BLaER1 treated with 17β-estradiol and CSF1 and Interleukin-3, amounts not matched to agents 10 nM and 100 nM (cell line): ENCODE measurements around the gene TMEM109.

Experiments
- H3K27ac ChIP-seq, 11 experiments: shearing (Covaris generic); formaldehyde crosslinking; 2 replicates each; pipeline ENCODE4 v1.8.1; 2022
- H3K27me3 ChIP-seq, 11 experiments: shearing (Covaris generic); formaldehyde crosslinking; 2 replicates each; pipeline ENCODE4 v1.8.1; 2022
- H3K36me3 ChIP-seq, 11 experiments: shearing (Covaris generic); formaldehyde crosslinking; 2 replicates each; pipeline ENCODE4 v1.8.1; 2022
- H3K4me1 ChIP-seq, 10 experiments: shearing (Covaris generic); formaldehyde crosslinking; 2 replicates each; pipeline ENCODE4 v1.8.1; 2022
- H3K4me2 ChIP-seq, 11 experiments: shearing (Covaris generic); formaldehyde crosslinking; 2 replicates each; pipeline ENCODE4 v1.8.1; 2022
- H3K4me3 ChIP-seq, 10 experiments: shearing (Covaris generic); formaldehyde crosslinking; 2 replicates each; pipeline ENCODE4 v1.8.1; 2022
- H3K9ac ChIP-seq, 11 experiments: shearing (Covaris generic); formaldehyde crosslinking; 2 replicates each; pipeline ENCODE4 v1.8.1; 2022
- H3K9me3 ChIP-seq, 11 experiments: shearing (Covaris generic); formaldehyde crosslinking; replicated peaks in 1 of 11; 2 replicates each; pipeline ENCODE4 v1.8.1; 2022
- H4K20me1 ChIP-seq, 11 experiments: shearing (Covaris generic); formaldehyde crosslinking; 2 replicates each; pipeline ENCODE4 v1.8.1; 2022
- Cebpa-rat ChIP-seq, 11 experiments: shearing (Covaris generic); IDR thresholded peaks; 2 replicates each; pipeline ENCODE4 v1.8.1; 2022

The TMEM109 gene

GRCh38 chr11:60924110-60924905 is 10.3 kb downstream of the TMEM109 start, which contains the start of gene TMEM132A:
TMEM132A (plus strand) TSS chr11:60924460; CDS start chr11:60924634, 174 bp downstream.
- no peak for TF ChIP-seq Cebpa-rat (IDR thresholded peaks at IDR 0.05)
- peaks cover 12 to 86% (median 68%) of the 10 kb centered on the region in 11 experiments; a peak in 20 of 22 replicates for H4K20me1 ChIP-seq
- peak within 1 kb of the TSS in 8 of 11 experiments; percentile 22 to 58 (median 48); a peak in 12 of 22 replicates for H3K27ac ChIP-seq
- peaks cover 38 to 46% (median 43%) of the 10 kb centered on the region in 11 experiments for H3K36me3 ChIP-seq
- H3K9me3 ChIP-seq: no peaks in the 10 kb centered on the region
- peak within 1 kb of the TSS; percentile 60 to 75 (median 70) for H3K4me3 ChIP-seq
- peaks cover 40 to 67% (median 59%) of the 10 kb centered on the region in 10 experiments for H3K4me1 ChIP-seq
- peaks cover 36 to 62% (median 49%) of the 10 kb centered on the region in 11 experiments for H3K27me3 ChIP-seq
- peak within 1 kb of the TSS; percentile 77 to 99 (median 95) for H3K4me2 ChIP-seq
- peak within 1 kb of the TSS; percentile 63 to 79 (median 72) for H3K9ac ChIP-seq

- Histone ChIP-seq H3K36me3 (peaks cover 31 to 37% (median 35%) of the 10 kb centered on the region in 11 experiments), H3K4me2 (peak overlapping the region; percentile 77 to 99 (median 95)), H3K9ac (peak overlapping the region; percentile 63 to 79 (median 72)), H3K27me3 (peaks cover 36 to 62% (median 49%) of the 10 kb centered on the region in 11 experiments), H3K9me3 (no peaks in the 10 kb centered on the region), H4K20me1 (peaks cover 8 to 77% (median 60%) of the 10 kb centered on the region in 11 experiments; a peak in 20 of 22 replicates), H3K27ac (peak overlapping the region in 6 of 11 experiments; percentile 31 to 58 (median 50); a peak in 8 of 22 replicates), H3K4me1 (peaks cover 31 to 65% (median 52%) of the 10 kb centered on the region in 10 experiments), H3K4me3 (peak overlapping the region; percentile 60 to 75 (median 70))
- TF ChIP-seq Cebpa-rat (IDR thresholded peaks at IDR 0.05): no peak
Measured at GRCh38 chr11:60924906-60925853, 11.2 kb downstream of the TMEM109 start.

- no peaks in the 10 kb centered on the region for H3K9me3 ChIP-seq
- H3K4me3 ChIP-seq: peak overlapping the region in 3 of 10 experiments; percentile 74 to 75 (median 74); a peak in 3 of 20 replicates
- peak overlapping the region; percentile 77 to 99 (median 95) for H3K4me2 ChIP-seq
- peaks cover 8 to 71% (median 53%) of the 10 kb centered on the region in 11 experiments; a peak in 20 of 22 replicates for H4K20me1 ChIP-seq
- H3K4me1 ChIP-seq: peaks cover 26 to 65% (median 52%) of the 10 kb centered on the region in 10 experiments; a peak in 19 of 20 replicates
- no peak for TF ChIP-seq Cebpa-rat (IDR thresholded peaks at IDR 0.05)
- no peak overlapping the region for H3K27ac ChIP-seq
- H3K27me3 ChIP-seq: peaks cover 36 to 62% (median 49%) of the 10 kb centered on the region in 11 experiments
- peaks cover 24 to 30% (median 29%) of the 10 kb centered on the region in 11 experiments for H3K36me3 ChIP-seq
- peak overlapping the region in 2 of 11 experiments; percentile 74 to 76; a peak in 1 of 22 replicates for H3K9ac ChIP-seq
Measured at GRCh38 chr11:60925868-60926267, 11.9 kb downstream of the TMEM109 start.

- no peak overlapping the region for H3K27ac ChIP-seq
- no peak overlapping the region for H3K9ac ChIP-seq
- peaks cover 8 to 65% (median 46%) of the 10 kb centered on the region in 11 experiments; a peak in 20 of 22 replicates for H4K20me1 ChIP-seq
- no peak for TF ChIP-seq Cebpa-rat (IDR thresholded peaks at IDR 0.05)
- peaks cover 36 to 59% (median 49%) of the 10 kb centered on the region in 11 experiments for H3K27me3 ChIP-seq
- no peak overlapping the region for H3K4me2 ChIP-seq
- H3K4me3 ChIP-seq: no peak overlapping the region
- peaks cover 18 to 30% (median 23%) of the 10 kb centered on the region in 11 experiments for H3K36me3 ChIP-seq
- H3K4me1 ChIP-seq: peaks cover 27 to 68% (median 53%) of the 10 kb centered on the region in 10 experiments
- H3K9me3 ChIP-seq: no peaks in the 10 kb centered on the region
Measured at GRCh38 chr11:60926500-60926899, 12.5 kb downstream of the TMEM109 start.

GRCh38 chr11:60927061-60927592 is 13.2 kb downstream of the TMEM109 start:
- peak overlapping the region in 7 of 11 experiments; percentile 0 to 59 (median 49); a peak in 13 of 22 replicates for H3K4me2 ChIP-seq
- peaks cover 8 to 58% (median 40%) of the 10 kb centered on the region in 11 experiments; a peak in 20 of 22 replicates for H4K20me1 ChIP-seq
- H3K27ac ChIP-seq: no peak overlapping the region
- H3K9ac ChIP-seq: no peak overlapping the region
- no peaks in the 10 kb centered on the region for H3K9me3 ChIP-seq
- H3K4me3 ChIP-seq: no peak overlapping the region
- H3K27me3 ChIP-seq: peaks cover 36 to 54% (median 47%) of the 10 kb centered on the region in 11 experiments
- no peak for TF ChIP-seq Cebpa-rat (IDR thresholded peaks at IDR 0.05)
- peaks cover 31 to 68% (median 56%) of the 10 kb centered on the region in 10 experiments for H3K4me1 ChIP-seq
- H3K36me3 ChIP-seq: peaks cover 12 to 30% (median 17%) of the 10 kb centered on the region in 11 experiments

- no peak for TF ChIP-seq Cebpa-rat (IDR thresholded peaks at IDR 0.05)
- no peak overlapping the region for H3K27ac ChIP-seq
- H3K36me3 ChIP-seq: peaks cover 7 to 26% (median 12%) of the 10 kb centered on the region in 11 experiments; a peak in 20 of 22 replicates
- peaks cover 36 to 68% (median 56%) of the 10 kb centered on the region in 10 experiments for H3K4me1 ChIP-seq
- H3K27me3 ChIP-seq: peaks cover 35 to 52% (median 43%) of the 10 kb centered on the region in 11 experiments
- no peak overlapping the region; a peak in 1 of 22 replicates for H3K9ac ChIP-seq
- H3K4me3 ChIP-seq: no peak overlapping the region
- H3K9me3 ChIP-seq: no peaks in the 10 kb centered on the region
- H4K20me1 ChIP-seq: peaks cover 8 to 54% (median 35%) of the 10 kb centered on the region in 11 experiments; a peak in 20 of 22 replicates
- H3K4me2 ChIP-seq: peak overlapping the region in 7 of 11 experiments; percentile 0 to 59 (median 49); a peak in 12 of 22 replicates
Measured at GRCh38 chr11:60927600-60927999, 13.6 kb downstream of the TMEM109 start.

- no peak for TF ChIP-seq Cebpa-rat (IDR thresholded peaks at IDR 0.05)
- no peak overlapping the region for H3K4me3 ChIP-seq
- H3K4me2 ChIP-seq: 0 out of 22 replicates have a peak overlapping the region, but pooled peaks of 1 of the 11 experiments have one; percentile 56
- no peak overlapping the region for H3K27ac ChIP-seq
- peaks cover 0 to 16% (median 2%) of the 10 kb centered on the region in 11 experiments; a peak in 13 of 22 replicates for H3K36me3 ChIP-seq
- 0 out of 22 replicates have a peak overlapping the region, but pooled peaks of 1 of the 11 experiments have one; percentile 18 for H3K9ac ChIP-seq
- peaks cover 0 to 45% (median 26%) of the 10 kb centered on the region in 11 experiments; a peak in 19 of 22 replicates for H4K20me1 ChIP-seq
- H3K27me3 ChIP-seq: peaks cover 26 to 43% (median 33%) of the 10 kb centered on the region in 11 experiments
- no peaks in the 10 kb centered on the region for H3K9me3 ChIP-seq
- peaks cover 39 to 61% (median 48%) of the 10 kb centered on the region in 10 experiments for H3K4me1 ChIP-seq
Measured at GRCh38 chr11:60928563-60929001, 14.6 kb downstream of the TMEM109 start.
